CD14-positive monocyte (primary cell): Measurements from ENCODE around the gene SNRPA1. TPM values are rescaled to one million over a fixed set of nuclear protein-coding genes. Genes with fewer than 3 reads are reported as not detected.

ENCODE experiments used
- DNase-seq, 3 donors: peaks; one replicate each; pipeline ENCODE4 v3.0.0-alpha.2; 2011 to 2022
- H2AFZ ChIP-seq: 2 replicates; pipeline ENCODE4 v1.6.0; 2012; ENCODE audit warnings: mild to moderate bottlenecking, low read depth, low read length, inconsistent platforms; ENCODE audit not compliant: insufficient read depth, poor library complexity, severe bottlenecking
- H3K27ac ChIP-seq, 2 donors: 1 replicate in 1 of 2; 2 replicates in 1 of 2; pipeline ENCODE4 v1.5.1; 2012 to 2013; ENCODE audit warnings: low read length in 2 of 2, control low read depth in 1 of 2, inconsistent platforms in 1 of 2, low read depth in 1 of 2, mild to moderate bottlenecking in 1 of 2
- H3K27me3 ChIP-seq, 2 donors: one replicate each; pipeline versions ENCODE4 v1.6.0 to v1.6.1; 2011 to 2013; ENCODE audit warnings: low read length in 2 of 2; ENCODE audit not compliant: control insufficient read depth in 2 of 2, insufficient read depth in 2 of 2
- H3K36me3 ChIP-seq, 2 donors: replicated peaks in 1 of 2; 1 replicate in 1 of 2; 2 replicates in 1 of 2; pipeline versions ENCODE4 v1.5.1 to v1.6.1; 2012 to 2013; ENCODE audit warnings: low read length in 2 of 2, control low read depth in 1 of 2, inconsistent platforms in 1 of 2, mild to moderate bottlenecking in 1 of 2; ENCODE audit not compliant: insufficient read depth in 2 of 2, control insufficient read depth in 1 of 2
- H3K4me1 ChIP-seq, 2 donors: 1 replicate in 1 of 2; 2 replicates in 1 of 2; pipeline versions ENCODE4 v1.5.1 to v1.6.1; 2012 to 2013; ENCODE audit warnings: low read length in 2 of 2, control low read depth in 1 of 2, inconsistent platforms in 1 of 2, mild to moderate bottlenecking in 1 of 2, moderate library complexity in 1 of 2; ENCODE audit not compliant: insufficient read depth in 2 of 2, control insufficient read depth in 1 of 2
- H3K4me2 ChIP-seq: replicated peaks from 2 replicates; pipeline ENCODE3; 2012; ENCODE audit warnings: low read length, moderate library complexity, mild to moderate bottlenecking; ENCODE audit not compliant: poor library complexity, severe bottlenecking; ENCODE audit errors: extremely low read depth
- H3K4me3 ChIP-seq, 3 experiments: fragments of 200-600 bp in 1 of 3; sonication (generic) in 1 of 3; replicated peaks in 1 of 3; 1 replicate in 2 of 3; 2 replicates in 1 of 3; pipeline ENCODE4 v1.5.1; 2011 to 2013; ENCODE audit warnings: low read length in 3 of 3, mild to moderate bottlenecking in 3 of 3, control low read depth in 2 of 3, low read depth in 2 of 3, inconsistent platforms in 1 of 3, moderate library complexity in 1 of 3
- H3K79me2 ChIP-seq: 2 replicates; pipeline ENCODE4 v1.6.0; 2012; ENCODE audit warnings: mild to moderate bottlenecking, control low read depth, inconsistent platforms, low read length, moderate library complexity; ENCODE audit not compliant: insufficient read depth
- H3K9ac ChIP-seq: 2 replicates; pipeline ENCODE4 v1.6.0; 2017; ENCODE audit warnings: low read length, mild to moderate bottlenecking; ENCODE audit not compliant: insufficient read depth, poor library complexity, severe bottlenecking
- H3K9me3 ChIP-seq, 2 donors: replicated peaks in 1 of 2; 1 replicate in 1 of 2; 2 replicates in 1 of 2; pipeline versions ENCODE4 v1.5.1 to v1.6.1; 2012 to 2013; ENCODE audit warnings: low read length in 2 of 2, control low read depth in 1 of 2; ENCODE audit not compliant: control insufficient read depth in 1 of 2, insufficient read depth in 1 of 2
- H4K20me1 ChIP-seq: 2 replicates; pipeline ENCODE4 v1.6.0; 2012; ENCODE audit warnings: mild to moderate bottlenecking, low read length, control low read depth, moderate library complexity; ENCODE audit not compliant: insufficient read depth
- H3K27ac Mint-ChIP-seq, 7 donors: one replicate each; pipeline ENCODE4 v1.8.0; 2020; ENCODE audit warnings: mild to moderate bottlenecking in 7 of 7, mixed read lengths in 7 of 7, moderate library complexity in 6 of 7, inconsistent platforms in 2 of 7
- H3K27me3 Mint-ChIP-seq, 3 donors: one replicate each; pipeline ENCODE4 v1.8.0; 2021 to 2022; ENCODE audit warnings: low read depth in 3 of 3, mild to moderate bottlenecking in 3 of 3, mixed read lengths in 3 of 3, moderate library complexity in 3 of 3, inconsistent platforms in 1 of 3
- H3K36me3 Mint-ChIP-seq, 2 donors: one replicate each; pipeline ENCODE4 v1.8.0; 2020; ENCODE audit warnings: mixed read lengths in 2 of 2, inconsistent platforms in 1 of 2, mild to moderate bottlenecking in 1 of 2
- H3K4me1 Mint-ChIP-seq: one replicate; pipeline ENCODE4 v1.8.0; 2020; ENCODE audit warnings: mild to moderate bottlenecking, mixed read lengths
- H3K4me3 Mint-ChIP-seq, 2 donors: one replicate each; pipeline ENCODE4 v1.8.0; 2020; ENCODE audit warnings: mild to moderate bottlenecking in 2 of 2, mixed read lengths in 2 of 2, moderate library complexity in 1 of 2
- H3K9me3 Mint-ChIP-seq, 7 donors: one replicate each; pipeline ENCODE4 v1.8.0; 2020 to 2022; ENCODE audit warnings: mixed read lengths in 7 of 7, mild to moderate bottlenecking in 6 of 7, moderate library complexity in 6 of 7, inconsistent platforms in 2 of 7
- CTCF ChIP-seq: fragments of 200-600 bp; IDR thresholded peaks from one replicate; pipeline ENCODE4 v1.8.0; 2022; ENCODE audit warnings: antibody characterized with exemption, mild to moderate bottlenecking
- WGBS: methylation state at CpG from one replicate; pipeline ENCODE4 v1.1.5; 2013; ENCODE audit warnings: missing lambda C conversion rate; ENCODE audit not compliant: insufficient coverage; 5-methylcytosine and 5-hydroxymethylcytosine counted together
- intact Hi-C, 2 donors: fragments of 100-400 bp; cut with micrococcal nuclease; formaldehyde crosslinking; loops; one replicate each; pipeline versions ENCODE4 v1.15.0 to v1.15.1; 2023
- polyA plus RNA-seq, 3 donors: library from polyadenylated mRNA; depleted of rRNA in 1 of 3; unstranded in 2 of 3; stranded (reverse) in 1 of 3; fragments of 300-500 nt in 2 of 3; fragments of >200 nt in 1 of 3; fragmentation: Illumina TruSeq in 2 of 3; gene quantifications; 1 replicate in 2 of 3; 2 replicates in 1 of 3; pipeline ENCODE4 v1.2.3, GENCODE V29; 2012 to 2021

Gene SNRPA1
- polyA plus RNA-seq, 3 donors = 23.8 to 65.5 (median 35.4) TPM

- peaks cover 5% of the 10 kb centered on the region for H4K20me1 ChIP-seq
- Mint-ChIP-seq H3K27me3 (peaks cover 0 to 5% (median 0%) of the 10 kb centered on the region in 3 donors), H3K27ac (no peak overlapping the region), H3K36me3 (peaks cover 56 to 68% of the 10 kb centered on the region in 2 donors), H3K4me1 (peaks cover 20% of the 10 kb centered on the region), H3K9me3 (peaks cover 0 to 2% (median 0%) of the 10 kb centered on the region in 7 donors), H3K4me3 (no peak overlapping the region)
- no peak overlapping the region for H3K27ac ChIP-seq
- H3K27me3 ChIP-seq = no peaks in the 10 kb centered on the region
- H3K4me1 ChIP-seq = peaks cover 17 to 20% of the 10 kb centered on the region in 2 donors
- H3K4me2 ChIP-seq = no peak overlapping the region
- WGBS = 100% methylated on average over 1 of the region's 5 CpGs
- no peak overlapping the region for H3K9ac ChIP-seq
- H3K36me3 ChIP-seq = peaks cover 56 to 65% of the 10 kb centered on the region in 2 donors
- no peaks in the 10 kb centered on the region for H3K9me3 ChIP-seq
- H3K4me3 ChIP-seq = no peak overlapping the region
- no peak for DNase-seq
- H3K79me2 ChIP-seq = peaks cover 22% of the 10 kb centered on the region
- no peak for TF ChIP-seq CTCF
- intact Hi-C loops = loop anchor here (5.0 to 10.0 kb wide), 3 partner anchors 377 to 1540 kb away; partner anchors contain the start of genes ASB7 (in 1 of the 2), LINS1 (in 1 of the 2), LYSMD4 (in 1 of the 2) and TM2D3 (in 1 of the 2)
- no peak overlapping the region for H2AFZ ChIP-seq
Measured at GRCh38 chr15:101275018-101275417, 20.0 kb downstream of the SNRPA1 start.

- peaks cover 0 to 5% (median 0%) of the 10 kb centered on the region in 3 donors for H3K27me3 Mint-ChIP-seq
- H3K9me3 Mint-ChIP-seq = peaks cover 0 to 2% (median 0%) of the 10 kb centered on the region in 7 donors
- TF ChIP-seq CTCF = no peak
- Histone ChIP-seq H3K36me3 (peaks cover 53 to 74% of the 10 kb centered on the region in 2 donors), H3K9ac (no peak overlapping the region), H3K27me3 (no peaks in the 10 kb centered on the region), H3K9me3 (no peaks in the 10 kb centered on the region), H3K79me2 (peaks cover 22% of the 10 kb centered on the region), H3K4me2 (no peak overlapping the region), H4K20me1 (peaks cover 9% of the 10 kb centered on the region), H3K27ac (no peak overlapping the region), H2AFZ (no peak overlapping the region), H3K4me1 (peaks cover 17 to 20% of the 10 kb centered on the region in 2 donors), H3K4me3 (no peak overlapping the region)
- peaks cover 20% of the 10 kb centered on the region for H3K4me1 Mint-ChIP-seq
- H3K36me3 Mint-ChIP-seq = peaks cover 68 to 69% of the 10 kb centered on the region in 2 donors
- no peak overlapping the region for H3K4me3 Mint-ChIP-seq
- H3K27ac Mint-ChIP-seq = no peak overlapping the region
- no peak for DNase-seq
- intact Hi-C loops = loop anchor here (10.0 kb wide), 2 partner anchors 669 to 1539 kb away; partner anchors contain the start of genes ASB7 (in 1 of the 2), LINS1 (in 1 of the 2) and LYSMD4 (in 1 of the 2)
- 100% methylated on average over 4 of the region's 5 CpGs for WGBS
Measured at GRCh38 chr15:101273534-101273933, 21.5 kb downstream of the SNRPA1 start.
